GM21576 (cell line): ENCODE results near the gene MCRS1.

Source experiments
- ATAC-seq: cut with Tn5 transposase; IDR thresholded peaks from one replicate; pipeline ENCODE4 v1.9.1; 2021; ENCODE audit warnings: mild to moderate bottlenecking, moderate library complexity; ENCODE audit not compliant: unreplicated experiment

Gene MCRS1

DNA sequence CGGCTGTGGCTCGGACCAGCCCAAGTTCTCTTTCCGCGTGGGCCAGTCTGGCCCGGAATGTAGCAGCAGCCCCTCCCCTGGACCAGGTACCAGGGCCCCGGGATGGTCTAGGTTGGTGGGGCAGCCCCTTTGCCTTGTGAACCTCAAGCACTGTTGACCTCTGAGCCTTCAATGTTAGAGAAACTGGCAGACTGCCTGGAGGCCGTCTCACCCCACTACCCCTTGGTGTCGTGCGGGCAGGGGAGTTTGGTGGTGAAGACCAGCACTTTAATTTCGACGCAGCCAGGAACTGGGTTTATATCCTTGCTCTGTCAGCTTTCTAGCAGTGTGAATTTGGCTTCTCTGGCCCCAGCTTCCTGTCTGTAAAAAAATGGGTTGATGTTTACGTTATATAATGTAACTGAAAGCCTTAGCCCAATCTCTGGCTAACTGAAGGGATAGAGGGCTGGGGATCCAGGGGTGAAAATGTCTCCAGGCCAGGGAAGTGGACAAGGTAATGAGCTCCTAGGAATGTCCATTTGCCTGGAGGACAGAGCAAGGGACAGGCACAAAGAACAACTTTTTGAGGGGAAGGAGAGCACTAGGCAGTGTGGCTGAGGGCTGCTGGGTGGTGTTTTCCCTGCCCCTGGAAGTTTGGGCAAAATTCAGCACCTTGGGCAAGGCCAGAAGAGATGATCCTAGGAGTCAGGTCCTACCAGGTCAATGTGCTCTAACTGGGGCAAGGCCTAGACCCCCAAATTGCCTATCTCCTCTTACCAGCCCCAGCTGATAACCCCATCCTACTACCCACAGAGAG lies 11.4 kb downstream of the MCRS1 start:
- ATAC-seq, result no peak

DNA sequence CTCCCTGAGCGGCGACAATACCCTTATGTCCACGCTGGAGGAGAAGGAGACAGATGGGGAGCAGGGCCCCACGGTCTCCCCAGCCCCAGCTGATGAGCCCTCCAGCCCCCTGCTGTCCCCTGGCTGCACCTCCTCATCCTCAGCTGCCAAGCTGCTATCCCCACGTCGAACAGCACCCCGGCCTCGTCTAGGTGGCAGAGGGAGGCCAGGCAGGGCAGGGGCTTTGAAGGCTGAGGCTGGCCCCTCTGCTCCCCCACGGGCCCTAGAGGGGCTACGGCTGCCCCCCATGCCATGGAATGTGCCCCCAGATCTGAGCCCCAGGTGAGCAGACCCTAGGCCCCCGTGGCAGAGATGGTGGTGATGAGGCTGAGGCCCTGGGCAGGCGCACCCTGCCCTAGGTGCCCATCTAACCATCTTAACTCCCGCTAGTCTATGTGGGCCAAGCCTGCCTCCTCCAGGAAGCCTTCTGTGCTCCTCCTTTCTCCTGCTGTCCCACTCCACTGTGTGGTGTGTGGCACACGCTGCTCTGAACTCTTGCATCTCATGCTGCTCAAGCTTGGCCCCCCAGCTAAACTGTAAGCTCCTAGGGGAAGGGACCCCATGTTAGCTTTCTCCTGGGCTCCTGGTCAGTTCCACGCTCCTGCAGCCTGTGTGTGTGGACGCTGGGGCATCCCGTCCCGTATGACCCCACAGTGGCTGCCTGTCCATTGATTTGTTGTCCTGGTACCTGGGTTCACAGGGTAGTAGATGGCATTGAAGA lies 12.1 kb downstream of the MCRS1 start:
- ATAC-seq, result no peak

DNA sequence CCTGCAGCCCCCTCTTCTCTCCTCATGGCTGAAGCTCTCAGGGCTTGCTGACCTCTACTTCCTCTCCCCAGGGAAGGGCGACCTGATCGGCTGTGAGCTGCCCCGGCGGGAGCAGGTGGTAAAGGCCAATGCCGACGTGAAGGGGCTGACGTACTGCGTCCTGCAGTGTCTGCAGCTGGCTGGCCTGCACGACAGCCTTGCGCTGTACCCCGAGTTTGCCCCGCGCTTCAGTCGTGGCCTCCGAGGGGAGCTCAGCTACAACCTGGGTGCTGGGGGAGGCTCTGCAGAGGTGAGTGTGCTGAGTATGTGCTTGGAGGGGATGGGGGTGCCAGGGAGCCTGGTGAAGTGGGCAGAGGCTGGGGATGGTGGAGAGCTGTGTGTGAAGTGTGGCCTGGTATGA lies 13.7 kb downstream of the MCRS1 start:
- ATAC-seq, result no peak

DNA sequence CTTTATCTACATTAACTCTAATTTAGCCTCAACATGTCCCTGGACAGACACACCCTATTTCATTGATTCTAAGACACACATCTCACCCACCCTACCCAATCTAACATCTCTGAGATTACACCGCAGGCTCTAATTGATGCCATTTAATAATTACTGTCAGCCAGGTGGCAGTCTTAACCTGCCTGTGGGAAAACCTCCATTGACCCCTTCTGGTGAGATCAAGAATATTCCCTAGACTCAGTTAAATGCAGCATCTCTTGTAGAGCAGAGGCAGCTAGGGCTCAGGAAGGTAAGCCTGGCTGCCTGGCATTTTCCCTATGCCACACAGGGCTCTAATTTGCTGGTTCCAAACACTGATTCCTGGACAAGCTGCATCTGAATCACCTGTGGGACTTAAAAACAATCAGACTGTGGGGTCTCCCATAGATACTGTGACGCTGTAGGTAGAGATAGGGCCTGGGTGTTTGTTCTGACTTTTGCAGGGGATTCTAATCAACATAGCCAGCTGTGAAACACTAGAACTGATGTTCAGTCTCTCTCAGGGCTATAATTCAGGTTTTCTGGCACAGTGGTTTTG lies 14.3 kb downstream of the MCRS1 start:
- ATAC-seq, result peak; percentile 45

DNA sequence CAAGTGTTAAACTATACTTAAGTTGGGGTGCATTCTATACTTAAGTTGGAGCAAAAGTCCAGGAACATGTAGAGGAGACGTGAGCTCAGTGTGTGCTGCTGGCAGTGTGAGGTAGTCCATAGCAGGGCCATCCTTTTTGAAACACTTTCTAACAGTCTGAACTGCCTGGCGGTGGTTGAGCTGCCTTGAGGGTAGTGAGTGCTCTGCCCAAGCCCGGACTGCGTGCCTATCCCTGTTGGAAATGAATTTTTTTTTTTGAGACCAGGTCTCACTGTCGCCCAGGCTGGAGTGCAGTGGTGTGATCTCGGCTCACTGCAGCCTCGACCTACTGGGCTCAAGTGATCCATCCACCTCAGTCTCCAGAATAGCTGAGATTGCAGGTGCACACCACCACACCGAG lies 15.0 kb downstream of the MCRS1 start:
- ATAC-seq, result no peak

DNA sequence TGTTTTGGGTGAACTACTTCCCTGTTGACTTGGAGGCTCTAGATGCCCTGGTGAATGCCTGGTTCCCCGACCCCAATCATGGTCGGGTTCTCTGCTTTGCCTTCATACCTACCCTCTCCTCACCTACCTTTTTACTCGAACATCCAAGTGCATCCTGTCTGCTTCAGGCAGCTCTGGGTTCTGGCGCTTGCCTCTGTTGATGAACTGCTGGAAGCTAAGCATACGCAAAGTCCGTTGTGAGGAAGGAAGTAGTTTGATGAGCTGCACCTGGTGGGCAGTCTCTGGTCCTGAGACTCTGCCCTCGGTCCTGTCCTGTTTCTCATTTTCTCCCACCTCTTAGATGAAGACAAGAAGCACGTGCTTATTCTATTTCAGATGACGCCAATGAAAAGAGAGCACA lies 15.5 kb downstream of the MCRS1 start:
- ATAC-seq, result no peak

DNA sequence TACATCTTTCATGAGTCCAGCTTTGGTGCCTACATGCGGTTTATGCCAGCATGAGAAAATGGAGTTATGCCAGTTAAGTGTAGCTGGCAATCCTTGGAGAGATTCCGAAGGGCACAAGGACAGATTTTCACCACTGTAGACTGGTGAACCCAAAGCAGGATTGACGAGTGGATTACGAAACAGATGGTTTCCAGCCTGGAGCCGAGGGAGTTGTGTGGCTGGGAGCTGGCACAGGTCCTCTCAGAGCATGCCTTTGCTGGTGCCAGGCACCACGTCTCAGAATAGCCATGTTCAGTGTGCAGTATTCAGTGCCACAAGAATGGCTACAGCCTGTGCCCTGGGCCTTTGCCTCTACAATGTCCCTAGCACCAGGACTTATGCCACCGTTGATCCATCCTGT lies 15.9 kb downstream of the MCRS1 start:
- ATAC-seq, result no peak

DNA sequence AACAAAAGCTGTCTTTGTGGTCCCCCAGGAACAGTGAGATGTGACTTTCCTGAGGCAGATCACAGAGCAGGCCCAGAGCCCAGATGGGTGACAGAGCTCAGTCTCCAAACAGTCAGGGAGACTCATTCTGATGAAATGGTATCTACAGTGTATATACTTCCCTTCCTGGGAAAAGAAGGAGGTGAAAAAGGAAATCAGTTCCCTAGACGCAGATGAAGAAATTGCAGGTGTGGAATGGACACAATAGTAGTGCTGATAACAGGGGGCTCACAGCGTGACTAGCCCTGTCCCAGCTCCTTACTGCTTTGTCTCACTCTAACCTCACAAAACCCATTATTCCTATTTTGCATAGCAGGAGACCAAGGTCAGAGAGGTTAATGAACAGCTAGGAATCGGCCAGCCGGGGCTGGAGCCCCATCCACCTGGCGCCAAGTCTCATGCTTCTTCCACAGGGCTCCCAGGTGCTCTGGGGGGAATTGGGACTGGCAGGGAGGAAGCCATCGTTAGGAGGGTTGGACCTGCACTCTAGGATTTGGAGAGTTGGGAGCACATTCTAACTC lies 17.2 kb downstream of the MCRS1 start:
- no peak for ATAC-seq

DNA sequence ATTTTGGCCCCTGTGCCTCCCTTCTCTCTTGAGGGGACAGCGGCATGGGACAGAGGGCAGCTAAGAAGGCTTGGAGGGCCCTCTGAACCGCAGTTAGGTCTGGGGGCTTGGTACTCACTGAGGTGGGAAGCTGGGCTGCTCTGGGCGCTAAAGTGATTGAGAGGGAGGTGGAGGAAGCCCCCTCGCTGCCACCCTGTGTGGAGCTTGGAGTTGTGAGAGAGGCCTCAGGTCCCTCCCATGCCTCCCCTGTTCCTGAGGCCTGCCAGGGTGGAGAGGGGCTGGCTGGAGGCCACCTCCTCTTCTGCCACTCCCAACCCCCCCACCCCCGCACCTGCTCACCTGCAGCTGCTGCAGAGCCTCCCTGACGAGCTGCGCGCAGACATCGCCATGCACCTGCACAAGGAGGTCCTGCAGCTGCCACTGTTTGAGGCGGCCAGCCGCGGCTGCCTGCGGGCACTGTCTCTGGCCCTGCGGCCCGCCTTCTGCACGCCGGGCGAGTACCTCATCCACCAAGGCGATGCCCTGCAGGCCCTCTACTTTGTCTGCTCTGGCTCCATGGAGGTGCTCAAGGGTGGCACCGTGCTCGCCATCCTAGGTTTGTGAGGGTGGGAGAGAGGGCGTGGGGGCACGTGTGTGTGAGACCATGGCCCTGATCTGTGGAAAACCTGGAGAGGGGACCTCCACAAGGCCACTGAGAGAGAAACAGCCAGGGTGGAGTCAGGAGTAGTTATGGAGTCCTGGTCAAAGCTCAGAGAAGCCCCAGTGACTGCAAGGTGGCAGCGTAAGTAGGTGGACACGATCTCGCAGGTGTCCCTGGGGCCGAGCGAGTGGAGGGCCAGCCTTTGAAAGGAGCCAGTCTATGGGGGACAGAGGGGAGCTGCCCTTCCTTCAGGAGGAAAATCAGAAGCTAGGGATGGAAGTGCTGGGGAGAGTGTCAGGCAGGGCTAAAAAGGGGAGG lies 17.9 kb downstream of the MCRS1 start:
- no peak for ATAC-seq

DNA sequence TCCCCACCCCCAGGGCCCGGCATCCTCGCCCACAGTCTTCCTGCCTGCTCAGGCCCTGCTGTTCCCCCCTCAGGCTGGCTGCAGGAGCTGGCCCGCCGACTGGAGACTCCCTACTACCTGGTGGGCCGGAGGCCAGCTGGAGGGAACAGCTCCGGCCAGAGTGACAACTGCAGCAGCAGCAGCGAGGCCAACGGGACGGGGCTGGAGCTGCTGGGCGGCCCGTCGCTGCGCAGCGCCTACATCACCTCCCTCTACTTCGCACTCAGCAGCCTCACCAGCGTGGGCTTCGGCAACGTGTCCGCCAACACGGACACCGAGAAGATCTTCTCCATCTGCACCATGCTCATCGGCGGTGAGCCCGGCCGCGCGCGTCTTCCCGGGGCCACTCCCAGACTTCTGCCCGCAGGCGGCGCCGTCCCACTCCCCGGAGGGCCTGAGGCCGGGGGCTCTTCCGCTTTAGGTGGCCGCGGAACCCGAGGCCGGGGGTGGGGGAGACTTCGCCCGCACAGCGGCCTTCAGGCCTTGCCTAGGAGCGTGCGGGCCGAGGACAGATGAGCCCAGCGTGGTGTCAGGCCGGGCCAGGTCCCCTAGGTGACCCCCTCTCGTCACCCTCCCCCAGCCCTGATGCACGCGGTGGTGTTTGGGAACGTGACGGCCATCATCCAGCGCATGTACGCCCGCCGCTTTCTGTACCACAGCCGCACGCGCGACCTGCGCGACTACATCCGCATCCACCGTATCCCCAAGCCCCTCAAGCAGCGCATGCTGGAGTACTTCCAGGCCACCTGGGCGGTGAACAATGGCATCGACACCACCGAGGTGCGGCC lies 18.9 kb downstream of the MCRS1 start:
- no peak for ATAC-seq

DNA sequence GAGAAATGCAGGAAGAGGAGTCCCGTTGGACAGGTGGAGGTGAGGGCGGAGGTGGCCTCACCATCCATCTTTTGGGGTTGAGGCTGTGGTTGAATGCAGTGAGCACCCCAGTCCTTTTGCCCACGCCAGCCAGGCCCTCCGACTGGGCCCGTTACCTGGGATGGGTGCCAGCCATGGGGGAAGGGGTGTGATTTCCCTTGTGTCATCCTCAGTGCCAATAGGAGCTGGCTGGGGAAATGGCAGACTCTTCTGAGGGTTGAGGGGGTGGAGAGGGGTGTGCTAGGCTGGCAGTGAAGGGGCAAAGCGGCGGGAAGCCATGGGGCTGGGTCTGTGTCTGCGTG lies 19.5 kb downstream of the MCRS1 start:
- no peak for ATAC-seq

DNA sequence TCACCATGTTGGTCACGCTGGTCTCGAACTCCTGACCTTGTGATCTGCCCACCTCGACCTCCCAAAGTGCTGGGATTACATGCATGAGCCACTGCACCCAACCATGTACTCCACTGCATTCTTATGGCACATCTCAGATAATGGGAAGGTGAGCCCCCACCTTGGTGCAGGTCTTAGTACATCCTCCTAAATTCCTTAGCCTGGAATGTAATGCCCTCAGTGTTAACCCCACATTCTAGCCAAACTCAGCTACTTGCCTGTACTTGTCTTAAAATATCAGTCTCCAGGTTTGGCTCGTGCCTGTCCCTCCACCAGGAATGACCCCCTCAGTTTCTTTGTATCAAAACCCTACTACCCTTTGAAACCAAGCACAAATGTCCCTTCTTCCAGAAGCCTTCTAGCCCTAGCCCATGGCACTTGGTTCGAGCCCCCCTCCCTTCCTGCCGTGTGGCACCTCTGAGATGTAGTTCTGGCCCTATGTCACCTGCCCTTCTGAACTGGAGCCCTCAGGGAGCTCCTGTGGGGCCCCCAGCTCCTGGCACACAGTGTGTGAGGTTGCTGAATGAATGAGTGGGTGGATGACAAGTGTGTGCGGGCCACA lies 20.8 kb downstream of the MCRS1 start:
- no peak for ATAC-seq

DNA sequence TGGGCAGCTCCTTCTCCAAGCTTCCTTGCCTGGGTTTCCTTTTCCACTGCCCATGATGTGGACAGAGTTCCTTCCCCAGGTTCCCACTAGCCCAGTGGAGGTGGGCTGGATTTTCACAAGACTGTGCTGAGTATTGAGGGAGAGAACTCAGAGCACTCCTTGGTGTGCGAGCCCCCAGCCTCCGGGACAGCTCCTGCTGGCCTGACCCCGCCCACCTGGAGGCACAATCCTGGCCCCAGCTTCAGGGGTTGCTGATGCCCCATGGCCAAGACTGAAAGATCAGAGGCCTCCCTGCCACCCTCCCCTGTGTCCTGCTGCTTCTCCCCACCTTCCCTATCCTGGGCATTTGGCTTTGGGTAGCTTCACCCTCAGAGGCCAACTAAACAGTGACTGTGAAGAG lies 21.5 kb downstream of the MCRS1 start:
- ATAC-seq, result no peak

DNA sequence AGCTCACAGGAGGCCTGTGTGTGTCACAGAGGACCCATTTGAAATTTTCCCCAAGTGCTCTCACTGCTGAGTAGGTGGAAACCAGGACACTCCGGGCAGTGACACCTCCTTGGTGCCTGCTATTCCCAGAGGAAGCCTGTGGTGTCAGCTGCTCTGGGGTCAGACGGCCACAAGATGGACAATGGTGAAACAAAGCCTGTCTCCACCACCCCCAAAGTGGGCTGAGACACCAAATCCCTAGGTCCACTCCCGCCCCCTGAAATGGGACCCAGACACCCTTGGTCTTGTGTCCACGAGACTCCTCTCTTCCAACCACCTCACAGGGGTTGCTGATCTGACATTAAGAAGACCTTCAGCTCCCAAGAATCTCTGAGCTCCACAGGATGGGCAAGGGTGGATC lies 22.1 kb downstream of the MCRS1 start:
- no peak for ATAC-seq

DNA sequence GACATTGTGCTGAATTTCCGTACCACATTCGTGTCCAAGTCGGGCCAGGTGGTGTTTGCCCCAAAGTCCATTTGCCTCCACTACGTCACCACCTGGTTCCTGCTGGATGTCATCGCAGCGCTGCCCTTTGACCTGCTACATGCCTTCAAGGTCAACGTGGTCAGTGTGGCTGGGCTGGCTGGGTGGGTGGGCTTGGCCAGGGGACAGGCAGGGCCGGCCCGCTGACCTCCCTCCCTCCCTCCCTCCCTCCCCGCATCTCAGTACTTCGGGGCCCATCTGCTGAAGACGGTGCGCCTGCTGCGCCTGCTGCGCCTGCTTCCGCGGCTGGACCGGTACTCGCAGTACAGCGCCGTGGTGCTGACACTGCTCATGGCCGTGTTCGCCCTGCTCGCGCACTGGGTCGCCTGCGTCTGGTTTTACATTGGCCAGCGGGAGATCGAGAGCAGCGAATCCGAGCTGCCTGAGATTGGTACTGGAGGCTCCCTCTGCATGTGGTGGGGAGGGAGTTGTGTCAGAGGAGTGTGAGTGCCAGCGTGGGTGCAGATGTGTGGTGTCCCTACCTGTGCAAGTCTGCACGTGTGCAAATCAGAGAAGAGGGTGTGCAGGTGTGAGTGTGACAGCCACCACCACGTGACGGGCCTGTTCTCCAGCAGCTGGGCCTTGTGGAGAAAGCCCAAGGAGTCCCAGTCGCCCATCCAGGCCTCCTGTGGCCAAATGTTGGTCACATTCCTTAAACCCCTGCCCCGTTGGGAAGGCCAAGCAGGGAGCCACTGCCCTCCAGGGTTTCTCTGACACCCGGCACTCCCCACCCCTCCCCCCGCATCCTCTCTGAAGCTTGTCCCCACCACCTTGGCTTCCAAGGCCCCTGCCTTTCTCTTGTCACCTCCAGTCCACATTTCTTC lies 23.8 kb downstream of the MCRS1 start:
- no peak for ATAC-seq

DNA sequence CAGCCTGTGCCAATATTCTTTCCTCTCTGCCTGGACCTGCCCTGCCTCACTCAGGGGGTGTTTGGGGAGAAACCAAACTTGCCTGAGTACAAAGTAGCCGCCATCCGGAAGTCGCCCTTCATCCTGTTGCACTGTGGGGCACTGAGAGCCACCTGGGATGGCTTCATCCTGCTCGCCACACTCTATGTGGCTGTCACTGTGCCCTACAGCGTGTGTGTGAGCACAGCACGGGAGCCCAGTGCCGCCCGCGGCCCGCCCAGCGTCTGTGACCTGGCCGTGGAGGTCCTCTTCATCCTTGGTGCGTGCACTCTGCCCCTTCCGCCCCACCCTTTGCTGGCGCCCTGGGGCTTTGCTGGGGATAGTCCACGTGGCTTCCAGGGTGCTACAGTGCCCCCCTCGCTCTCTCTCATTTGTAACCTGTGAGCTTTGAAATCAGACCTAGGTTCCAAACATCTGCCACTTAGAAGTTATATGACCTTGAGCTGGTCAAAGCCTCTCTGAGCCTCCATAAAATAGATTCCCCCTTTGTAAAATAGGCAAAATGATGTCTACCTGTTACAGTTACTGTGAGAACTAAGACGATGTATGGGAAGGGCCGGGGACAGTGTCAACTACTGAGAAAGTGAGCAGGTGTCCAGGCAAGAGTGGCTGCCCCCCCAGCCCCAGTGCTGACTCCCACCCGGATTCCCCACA lies 24.6 kb downstream of the MCRS1 start:
- ATAC-seq, result no peak

DNA sequence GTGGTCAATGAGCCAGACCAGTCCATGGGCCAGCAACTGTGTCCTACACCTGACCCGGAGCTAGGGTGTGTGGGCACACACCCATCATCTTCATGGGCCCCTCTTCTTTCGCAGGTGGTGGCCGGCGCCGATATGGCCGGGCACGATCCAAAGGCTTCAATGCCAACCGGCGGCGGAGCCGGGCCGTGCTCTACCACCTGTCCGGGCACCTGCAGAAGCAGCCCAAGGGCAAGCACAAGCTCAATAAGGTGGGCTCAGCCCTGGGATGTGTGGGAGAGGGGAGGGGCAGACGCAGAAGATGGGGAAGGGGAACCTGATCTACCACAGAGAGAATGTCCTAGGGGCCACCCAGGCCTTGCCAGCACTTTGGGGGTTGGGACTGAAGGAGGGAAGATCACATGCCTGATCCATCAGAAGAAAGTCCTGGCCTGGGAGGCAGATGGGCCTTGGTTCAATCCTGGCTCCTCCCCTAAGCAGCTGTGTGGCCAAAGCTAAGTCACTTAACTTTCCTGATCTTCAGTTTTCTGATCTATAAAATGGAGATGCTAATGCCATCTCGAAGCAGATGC lies 25.3 kb downstream of the MCRS1 start:
- ATAC-seq, result no peak
